Activated CD4-positive, alpha-beta T cell treated with anti-CD3 and anti-CD28 coated beads, Interleukin-2, amount 50 U/mL, for 1 hour (primary cell): ENCODE results near the gene PLCD1.
"Not testable (repeated sequence)": the region's sequence is repeated elsewhere in the genome, so short reads cannot be mapped to it uniquely, and the experiment has no call there.

Experiments used
- DNase-seq: peaks from one replicate; pipeline ENCODE4 v3.0.0-alpha.2; 2020

Gene PLCD1

DNA sequence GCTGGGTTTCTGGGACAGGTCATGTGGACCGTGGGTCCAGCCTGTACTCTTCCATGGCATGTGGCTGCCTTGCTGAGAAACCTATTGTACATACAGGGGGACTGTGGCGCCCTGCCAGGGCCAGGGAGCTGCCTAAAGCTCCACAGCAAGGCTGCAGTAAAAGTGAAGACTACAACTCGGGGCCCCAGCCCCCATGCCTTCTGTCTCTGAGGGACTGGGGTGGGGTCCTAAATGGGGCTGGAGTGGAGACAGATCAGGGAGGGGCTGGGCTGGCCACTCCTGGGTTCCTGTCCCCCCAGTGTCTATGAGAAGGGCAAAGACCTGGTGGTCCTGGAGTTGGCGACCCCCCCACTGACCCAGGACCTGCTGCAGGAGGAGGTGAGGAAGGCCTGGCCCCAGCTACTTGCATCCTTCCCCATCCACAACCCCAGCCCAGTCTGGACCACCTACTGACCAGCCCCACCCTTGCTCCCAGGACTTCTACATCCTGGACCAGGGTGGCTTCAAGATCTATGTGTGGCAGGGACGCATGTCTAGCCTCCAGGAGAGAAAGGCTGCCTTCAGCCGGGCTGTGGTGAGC is 31.6 kb downstream of the PLCD1 start:
- DNase-seq: no peak

- no peak for DNase-seq
Measured at GRCh38 chr3:37997342-37997741, 32.1 kb downstream of the PLCD1 start.

- peak; percentile 77 for DNase-seq
Measured at GRCh38 chr3:37996785-37997301, 32.6 kb downstream of the PLCD1 start.

DNA sequence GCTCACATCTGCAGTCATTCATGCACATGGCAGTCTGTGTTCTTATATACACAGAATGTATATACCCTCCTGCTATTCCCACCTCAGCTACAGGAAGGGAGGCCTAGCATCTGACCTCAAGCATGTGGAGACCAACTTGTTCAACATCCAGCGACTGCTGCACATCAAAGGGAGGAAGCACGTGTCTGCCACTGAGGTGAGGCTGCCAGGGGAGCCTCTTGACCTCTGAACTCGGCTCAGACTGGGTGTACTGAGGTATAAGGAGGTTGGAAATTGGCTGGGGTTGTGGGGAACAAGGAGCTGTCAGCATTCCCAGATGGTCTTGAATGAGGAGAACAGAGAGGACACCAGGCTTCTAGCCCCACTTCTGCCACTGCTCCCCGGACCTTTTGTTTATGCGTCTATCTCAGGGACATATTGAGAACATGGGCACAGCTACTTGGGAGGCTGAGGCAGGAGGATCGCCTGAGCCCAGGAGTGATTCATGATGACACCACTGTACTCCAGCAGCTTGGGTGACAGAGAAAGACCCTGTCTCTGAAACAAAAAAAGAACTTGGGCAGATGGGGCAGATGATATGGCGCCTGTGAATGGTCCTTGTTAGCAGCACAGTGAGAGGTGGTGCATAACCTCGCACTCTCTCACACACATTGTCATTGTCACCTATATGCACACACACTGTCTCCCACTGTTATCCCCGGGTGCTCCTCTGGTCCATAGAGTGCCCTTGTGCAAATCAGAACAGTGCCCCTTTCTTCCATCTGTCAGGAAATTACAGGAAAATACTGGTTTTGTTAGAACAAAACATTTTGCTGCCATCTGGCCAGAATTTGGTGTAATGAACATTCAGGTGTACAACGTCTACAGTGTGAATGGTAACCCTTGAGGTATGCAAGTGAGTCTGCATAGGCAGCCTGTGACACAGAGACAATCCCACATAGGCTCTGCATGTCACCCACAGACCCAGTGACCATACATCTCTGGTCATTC is 33.5 kb downstream of the PLCD1 start:
- no peak for DNase-seq

DNA sequence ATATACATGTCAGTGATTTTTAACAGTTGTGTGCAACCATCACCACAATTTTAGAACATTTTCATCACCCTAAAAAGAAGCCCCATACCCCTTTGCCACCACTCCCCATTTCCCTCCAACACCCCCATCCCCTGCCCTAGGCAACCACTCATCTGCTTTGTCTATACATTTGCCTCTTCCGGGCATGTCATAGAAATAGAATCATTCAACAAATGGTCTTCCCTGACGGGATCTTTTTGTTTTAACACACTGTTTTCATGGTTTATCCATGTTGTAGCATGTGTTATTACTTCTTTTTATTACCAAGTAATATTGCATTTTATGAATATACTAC is 34.8 kb downstream of the PLCD1 start:
- DNase-seq: no peak

GRCh38 chr3:37993820-37994638 is 35.4 kb downstream of the PLCD1 start:
- peak; percentile 40 for DNase-seq

DNA sequence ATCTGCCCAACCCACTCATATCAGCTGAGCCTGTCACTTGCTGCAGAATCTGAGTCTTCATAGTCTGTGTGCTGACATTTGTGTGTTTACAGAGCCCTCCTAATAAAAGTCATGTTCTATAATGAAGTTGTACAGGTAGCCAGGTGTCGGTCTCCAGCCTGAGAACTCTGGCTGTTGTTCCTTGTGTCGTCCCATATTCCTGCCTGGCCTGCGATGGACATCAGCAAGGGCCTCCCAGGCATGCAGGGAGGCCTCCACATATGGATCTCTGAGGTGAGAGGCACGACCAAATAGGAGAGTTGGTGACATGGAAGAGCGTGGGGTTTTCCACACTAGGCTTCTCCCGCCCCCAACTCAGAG is 36.0 kb downstream of the PLCD1 start:
- DNase-seq: no peak

- no peak for DNase-seq
Measured at GRCh38 chr3:37993067-37993455, 36.4 kb downstream of the PLCD1 start.

GRCh38 chr3:37992271-37993066 is 37.0 kb downstream of the PLCD1 start:
- no peak for DNase-seq

GRCh38 chr3:37991823-37992222 is 37.6 kb downstream of the PLCD1 start:
- DNase-seq: no peak

DNA sequence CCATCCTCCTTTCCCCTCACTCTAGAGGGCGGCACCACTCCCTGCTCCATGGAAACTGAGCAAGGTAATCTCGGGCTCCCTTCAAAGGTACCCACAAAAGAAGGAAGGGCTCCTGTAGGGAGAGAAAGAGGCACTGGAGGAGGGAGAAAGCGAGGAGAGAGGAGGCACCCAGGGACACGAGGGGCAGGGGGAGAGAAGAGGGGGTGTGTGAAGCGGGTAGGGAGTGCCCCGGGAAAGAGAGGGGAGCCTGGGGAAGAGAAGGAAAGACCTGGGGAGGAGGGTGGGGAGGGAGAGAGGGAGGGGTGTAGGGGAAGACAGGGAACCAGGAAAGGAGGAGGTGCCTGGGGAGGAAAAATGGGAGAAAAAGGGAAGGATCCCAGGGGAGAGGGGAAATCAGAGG is 38.3 kb downstream of the PLCD1 start:
- no peak for DNase-seq

GRCh38 chr3:37990527-37990926 is 38.9 kb downstream of the PLCD1 start, which contains the start of gene VILL:
Gene VILL (plus strand): TSS chr3:37990786. CDS start chr3:37993673, 2,887 bp downstream.
- DNase-seq: no peak

GRCh38 chr3:37989821-37990480 is 39.5 kb downstream of the PLCD1 start:
- no peak for DNase-seq

DNA sequence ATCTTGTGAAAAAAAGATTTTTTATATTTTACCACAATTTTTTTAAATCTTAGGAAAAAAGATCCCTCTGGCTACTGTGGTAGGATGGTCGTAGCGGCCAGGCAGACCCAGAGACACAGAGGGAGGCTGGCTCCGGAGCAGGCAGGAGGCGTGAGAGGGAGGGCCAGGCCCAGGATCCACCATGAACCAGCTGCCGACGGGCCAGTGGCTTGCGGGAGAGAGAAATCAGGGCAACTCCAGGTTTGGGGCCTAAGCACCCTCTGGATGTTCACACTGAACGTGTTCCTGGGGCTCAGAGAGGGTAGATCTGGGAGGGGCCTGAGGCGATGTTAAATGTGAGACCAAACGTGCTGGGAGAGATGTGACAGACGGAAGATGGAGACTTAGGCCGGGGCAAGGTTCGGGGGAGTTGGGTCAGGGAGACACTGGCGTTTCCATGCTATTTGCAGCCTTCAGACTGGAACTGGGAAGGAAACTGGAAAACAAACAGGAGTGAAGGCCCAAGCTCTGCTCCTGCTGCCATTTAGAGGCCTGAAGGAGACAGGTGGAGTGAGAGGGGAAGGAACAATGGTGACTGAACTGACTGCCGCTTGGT is 40.4 kb downstream of the PLCD1 start:
- no peak for DNase-seq

GRCh38 chr3:37988376-37988775 is 41.1 kb downstream of the PLCD1 start:
- not testable (repeated sequence) for DNase-seq

GRCh38 chr3:37987751-37988179 is 41.7 kb downstream of the PLCD1 start:
- DNase-seq: no peak

- DNase-seq: no peak
Measured at GRCh38 chr3:37987315-37987697, 42.1 kb downstream of the PLCD1 start.

GRCh38 chr3:37986479-37987314 is 42.7 kb downstream of the PLCD1 start:
- no peak for DNase-seq

- DNase-seq: no peak
Measured at GRCh38 chr3:37985637-37986320, 43.7 kb downstream of the PLCD1 start.

DNA sequence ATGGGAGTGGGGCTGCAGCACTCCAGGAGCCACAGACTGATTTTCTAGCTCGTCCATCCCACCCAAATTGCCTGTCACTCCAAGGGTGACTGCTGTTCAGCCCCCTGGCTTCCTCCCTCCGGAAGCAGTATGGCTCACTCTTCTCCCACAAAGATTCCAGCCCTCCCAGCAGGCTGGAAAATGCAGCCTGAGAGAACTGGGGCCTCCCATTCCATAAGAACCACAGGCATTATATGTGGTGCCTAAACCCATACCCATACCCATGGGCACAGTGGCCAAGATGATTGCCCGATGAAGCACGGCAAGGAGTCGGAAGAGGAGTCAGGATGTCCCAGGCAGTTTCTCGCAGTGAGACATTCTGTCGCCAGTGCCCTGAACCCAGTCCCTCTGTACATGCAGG is 44.8 kb downstream of the PLCD1 start:
- no peak for DNase-seq
